Keratinocyte (primary cell): ENCODE measurements around the gene VPS9D1. TPM values are rescaled to one million over a fixed set of nuclear protein-coding genes. Genes with fewer than 3 reads are reported as not detected.

Source experiments
- DNase-seq: peaks from one replicate; pipeline ENCODE4 v3.0.0-alpha.2; 2011; ENCODE audit warnings: low read depth, missing footprints, low spot score
- FAIRE-seq: peaks from 2 replicates; lab custom pipeline; 2011; peaks lifted over from hg19 to GRCh38; lab: Jason Lieb, UNC
- H2AFZ ChIP-seq: 2 replicates; pipeline ENCODE4 v1.6.0; 2012; ENCODE audit warnings: low read length, control low read depth, inconsistent platforms; ENCODE audit not compliant: control insufficient read depth
- H3K27ac ChIP-seq: 2 replicates; pipeline ENCODE4 v1.5.1; 2011; ENCODE audit warnings: low read length; ENCODE audit not compliant: control insufficient read depth, insufficient read depth
- H3K27me3 ChIP-seq: 3 replicates; pipeline ENCODE4 v1.6.0; 2011; ENCODE audit warnings: low read length; ENCODE audit not compliant: control insufficient read depth, insufficient read depth; ENCODE audit errors: extremely low read depth
- H3K36me3 ChIP-seq, 2 experiments: 2 replicates in 1 of 2; 3 replicates in 1 of 2; pipeline ENCODE4 v1.5.1; 2011; ENCODE audit warnings: low read length in 2 of 2, mild to moderate bottlenecking in 1 of 2; ENCODE audit not compliant: control insufficient read depth in 2 of 2, insufficient read depth in 2 of 2; ENCODE audit errors: extremely low read depth in 1 of 2
- H3K4me1 ChIP-seq: 3 replicates; pipeline ENCODE4 v1.5.1; 2011; ENCODE audit warnings: low read length; ENCODE audit not compliant: control insufficient read depth, insufficient read depth; ENCODE audit errors: extremely low read depth
- H3K4me2 ChIP-seq: 3 replicates; pipeline ENCODE4 v1.6.0; 2011; ENCODE audit warnings: low read depth, low read length; ENCODE audit not compliant: control insufficient read depth, insufficient read depth; ENCODE audit errors: extremely low read depth
- H3K4me3 ChIP-seq, 3 experiments: fragments of 200-600 bp in 1 of 3; sonication (generic) in 1 of 3; 2 replicates in 2 of 3; 3 replicates in 1 of 3; pipeline ENCODE4 v1.5.1; 2011 to 2016; ENCODE audit warnings: low read length in 3 of 3, mild to moderate bottlenecking in 3 of 3, control low read depth in 2 of 3, inconsistent platforms in 1 of 3, low read depth in 1 of 3, mixed read lengths in 1 of 3, mixed run types in 1 of 3, moderate library complexity in 1 of 3; ENCODE audit not compliant: control insufficient read depth in 2 of 3, insufficient read depth in 2 of 3; ENCODE audit errors: extremely low read depth in 1 of 3
- H3K79me2 ChIP-seq: 2 replicates; pipeline ENCODE4 v1.6.0; 2012; ENCODE audit warnings: low read length; ENCODE audit not compliant: control insufficient read depth, insufficient read depth
- H3K9ac ChIP-seq: 3 replicates; pipeline ENCODE4 v1.6.0; 2011; ENCODE audit warnings: low read length; ENCODE audit not compliant: control insufficient read depth, insufficient read depth; ENCODE audit errors: extremely low read depth
- H3K9me1 ChIP-seq: 3 replicates; pipeline ENCODE4 v1.6.0; 2011; ENCODE audit warnings: low read length; ENCODE audit not compliant: control insufficient read depth, insufficient read depth; ENCODE audit errors: extremely low read depth
- H3K9me3 ChIP-seq: 2 replicates; pipeline ENCODE4 v1.5.1; 2012; ENCODE audit warnings: low read depth, low read length; ENCODE audit not compliant: control insufficient read depth
- H4K20me1 ChIP-seq: 3 replicates; pipeline ENCODE4 v1.6.0; 2011; ENCODE audit warnings: low read length; ENCODE audit not compliant: control insufficient read depth, insufficient read depth; ENCODE audit errors: extremely low read depth
- CTCF ChIP-seq, 3 experiments: IDR thresholded peaks in 1 of 3; conservative IDR thresholded peaks in 1 of 3; optimal IDR thresholded peaks in 1 of 3; 2 replicates in 2 of 3; 3 replicates in 1 of 3; pipeline versions ENCODE3 to v1.5.1; 2011; ENCODE audit warnings: low read length in 3 of 3, mild to moderate bottlenecking in 3 of 3, moderate library complexity in 2 of 3, control low read depth in 1 of 3, inconsistent platforms in 1 of 3; ENCODE audit not compliant: insufficient read depth in 2 of 3; ENCODE audit errors: extremely low read depth in 1 of 3
- EZH2 ChIP-seq: IDR thresholded peaks from one replicate; pipeline ENCODE4 v1.6.1; 2012; ENCODE audit warnings: inconsistent platforms, mild to moderate bottlenecking, low read length, moderate library complexity
- dilution Hi-C: fragments of 300-500 bp; cut with MboI; formaldehyde crosslinking; loops from one replicate; pipeline ENCODE4 v1.7.0; 2020; ENCODE audit warnings: low sequenced_read_pairs; ENCODE audit not compliant: extremely low pct_ligation_motif_present
- polyA plus RNA-seq, 5 experiments: library from polyadenylated mRNA; depleted of rRNA in 3 of 5; stranded (reverse) in 3 of 5; stranded (forward) in 1 of 5; unstranded in 1 of 5; fragments of >200 nt; gene quantifications; 1 replicate in 1 of 5; 2 replicates in 3 of 5; 3 replicates in 1 of 5; pipeline versions ENCODE4 v1.2.1 to v1.2.3, GENCODE V29; 2011 to 2012; ENCODE audit warnings: missing spikeins in 2 of 5, low read depth in 1 of 5, low replicate concordance in 1 of 5

The VPS9D1 gene
- polyA plus RNA-seq, 1 donor (not counting 4 experiments of a cell fraction or from before 2014, with no cell fraction given), result 1.6 TPM

GRCh38 chr16:89686520-89687091 is 34.1 kb downstream of the VPS9D1 start, which contains the start of gene CDK10:
Gene CDK10, plus strand, starts transcription at chr16:89686689. Its CDS starts 22 bp downstream, at chr16:89686711.
- Histone ChIP-seq H3K9ac (peak within 1 kb of the TSS; percentile 85), H2AFZ (peak within 1 kb of the TSS; percentile 95), H3K27ac (peak within 1 kb of the TSS; percentile 56), H4K20me1 (no peaks in the 10 kb centered on the region), H3K27me3 (no peaks in the 10 kb centered on the region), H3K79me2 (peaks cover 24% of the 10 kb centered on the region), H3K9me1 (no peaks in the 10 kb centered on the region), H3K9me3 (no peaks in the 10 kb centered on the region), H3K4me1 (peaks cover 8% of the 10 kb centered on the region), H3K4me3 (peak within 1 kb of the TSS; percentile 60 to 96 (median 93)), H3K4me2 (peak within 1 kb of the TSS; percentile 94), H3K36me3 (peaks cover 16 to 21% of the 10 kb centered on the region in 2 experiments)
- TF ChIP-seq EZH2, result no peak
- no peak for TF ChIP-seq CTCF (optimal IDR thresholded peaks at IDR 0.05 in 1 of 3, IDR thresholded peaks at IDR 0.05 in 1 of 3, conservative IDR thresholded peaks at IDR 0.05 in 1 of 3; ENCODE audit: extremely low read depth in 1 of 3, insufficient read depth in 2 of 3, low read length in 3 of 3)
- dilution Hi-C loops, result no loop called here
- DNase-seq, result peak; percentile 41
- no peak for FAIRE-seq

- Histone ChIP-seq H3K4me1 (peaks cover 8% of the 10 kb centered on the region), H3K79me2 (peaks cover 24% of the 10 kb centered on the region), H3K36me3 (peaks cover 13 to 16% of the 10 kb centered on the region in 2 experiments), H3K9ac (no peak overlapping the region), H3K27ac (no peak overlapping the region), H4K20me1 (no peaks in the 10 kb centered on the region), H2AFZ (no peak overlapping the region), H3K4me3 (no peak overlapping the region), H3K4me2 (no peak overlapping the region), H3K9me1 (no peaks in the 10 kb centered on the region), H3K9me3 (no peaks in the 10 kb centered on the region), H3K27me3 (no peaks in the 10 kb centered on the region)
- no peak for FAIRE-seq
- dilution Hi-C loops, result no loop called here
- no peak for DNase-seq
- TF ChIP-seq EZH2, result no peak
- TF ChIP-seq CTCF (optimal IDR thresholded peaks at IDR 0.05 in 1 of 3, IDR thresholded peaks at IDR 0.05 in 1 of 3, conservative IDR thresholded peaks at IDR 0.05 in 1 of 3; ENCODE audit: extremely low read depth in 1 of 3, insufficient read depth in 2 of 3, low read length in 3 of 3), result no peak
These were observed 34.8 kb downstream of the VPS9D1 start for GRCh38 chr16:89685916-89686315.
